HT-29 (cell line): Measurements from ENCODE around the gene SUSD6. TPM values are rescaled to one million over a fixed set of nuclear protein-coding genes. Genes with fewer than 3 reads are reported as not detected.

Experiments used
- DNase-seq: peaks from one replicate; pipeline ENCODE4 v3.0.0-alpha.2; 2015; ENCODE audit warnings: low spot score
- total RNA-seq: library from RNA; depleted of rRNA; stranded (reverse); fragments of >200 nt; shearing (Covaris generic); gene quantifications from 2 replicates; pipeline ENCODE4 v1.2.3, GENCODE V29; 2014

The SUSD6 gene
- total RNA-seq, 1 experiment from 2014 or later = 10.9 TPM

DNA sequence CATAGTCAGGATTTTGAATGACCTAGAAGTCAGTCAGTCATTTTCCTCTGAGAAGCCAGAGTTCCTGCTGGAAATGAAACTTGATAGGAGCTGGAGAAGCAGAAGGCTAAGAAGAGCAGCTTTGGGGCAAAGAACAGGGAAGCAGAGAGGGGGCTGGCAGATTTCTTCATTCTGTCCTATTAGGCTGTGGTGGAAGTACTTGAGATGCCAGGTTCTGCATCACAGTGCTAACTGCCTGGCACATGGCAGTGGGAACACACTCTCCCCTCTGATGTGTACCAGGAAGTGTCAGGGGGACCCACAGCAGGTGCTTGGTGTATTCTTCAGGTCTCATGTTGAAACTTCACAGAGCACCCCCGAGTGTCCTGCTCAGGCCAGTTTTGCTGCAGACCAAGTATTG, 61.0 kb downstream of the SUSD6 start:
- DNase-seq = no peak

DNA sequence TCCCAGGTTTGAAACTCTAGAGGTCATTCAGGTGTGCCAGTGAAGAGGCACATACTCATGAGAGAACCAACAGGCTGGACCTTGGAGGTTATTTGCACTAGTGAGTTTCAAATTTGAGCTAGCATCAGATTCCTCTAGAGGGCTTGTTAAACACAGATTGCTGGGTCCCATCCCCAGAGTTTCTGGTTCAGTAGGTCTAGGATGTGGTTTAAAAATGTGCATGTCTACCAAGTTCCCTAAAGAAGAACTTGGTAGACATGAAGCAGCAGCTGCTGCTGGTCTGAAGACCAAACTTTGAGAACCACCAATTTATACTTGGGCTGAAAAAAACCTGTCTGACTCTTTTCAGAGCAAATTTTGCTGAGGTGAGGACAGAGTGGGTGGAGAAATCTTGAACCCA, 61.7 kb downstream of the SUSD6 start:
- no peak for DNase-seq

DNA sequence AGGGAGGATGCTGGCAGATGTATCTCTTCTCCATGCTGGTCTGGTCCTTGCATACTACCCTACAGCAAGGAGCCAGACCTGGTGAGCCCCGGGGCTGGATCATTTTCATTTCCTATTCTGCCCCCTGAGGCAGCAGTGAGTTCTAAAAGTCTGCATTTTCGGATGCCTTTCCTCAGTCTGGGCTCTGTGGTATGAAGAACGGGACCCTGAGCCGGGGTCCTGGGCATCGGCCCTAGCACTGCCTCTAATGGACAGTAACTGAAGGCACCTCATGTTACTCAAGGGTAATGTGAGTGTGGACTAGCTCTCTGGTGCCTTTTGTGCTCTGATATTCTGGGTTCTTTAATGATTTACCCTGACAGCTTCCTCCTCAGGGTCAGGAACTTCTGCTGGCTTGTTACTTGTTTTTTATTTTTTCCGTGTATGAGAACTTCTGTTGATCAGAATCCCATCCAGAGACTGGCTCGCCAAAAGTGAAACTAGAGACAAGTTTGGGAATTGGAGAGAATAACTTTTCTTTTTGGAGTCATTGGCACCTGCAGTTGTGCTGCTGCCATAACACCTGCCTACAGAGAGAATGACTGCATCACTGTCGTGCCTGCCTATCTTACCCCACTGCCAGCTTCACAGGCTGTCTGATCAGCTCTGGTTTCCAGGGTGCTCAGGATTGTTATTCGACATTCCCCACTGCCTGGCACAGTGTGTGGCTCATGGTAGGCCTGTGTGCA, 62.3 kb downstream of the SUSD6 start:
- DNase-seq = peak; percentile 7

DNA sequence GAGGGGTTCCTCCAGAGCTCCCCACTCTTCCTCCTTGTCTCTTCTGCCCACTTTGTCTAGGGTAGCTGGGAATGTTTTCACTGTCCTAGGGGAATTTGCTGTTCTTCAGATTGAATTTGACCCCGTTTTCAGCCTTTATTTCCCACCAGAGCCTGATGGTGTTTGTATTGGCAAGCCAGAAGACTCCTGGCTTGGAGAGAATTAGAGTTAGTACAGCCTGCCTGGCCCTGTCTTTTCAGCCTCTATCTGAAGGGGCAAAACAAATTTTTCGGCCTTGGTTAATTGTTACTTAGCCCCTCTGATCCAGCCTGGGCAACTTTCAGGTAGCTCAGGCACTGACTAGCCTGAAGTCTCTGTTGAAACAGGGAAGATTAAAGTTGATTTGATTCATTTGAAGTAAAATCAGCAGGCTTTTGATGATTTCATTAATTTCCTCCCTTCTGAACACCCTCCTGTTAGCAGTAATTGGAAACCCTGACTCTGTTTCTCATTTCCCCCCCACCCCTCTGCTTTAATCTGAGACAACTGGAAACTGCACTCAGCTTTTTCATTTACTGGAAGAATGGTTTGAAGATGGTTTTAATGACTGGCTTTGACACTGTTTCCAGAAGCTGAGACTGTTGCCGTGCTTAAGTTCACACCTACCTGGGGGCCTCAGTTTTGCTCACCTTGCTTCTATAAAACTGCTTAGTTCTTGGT, 63.3 kb downstream of the SUSD6 start:
- no peak for DNase-seq

DNA sequence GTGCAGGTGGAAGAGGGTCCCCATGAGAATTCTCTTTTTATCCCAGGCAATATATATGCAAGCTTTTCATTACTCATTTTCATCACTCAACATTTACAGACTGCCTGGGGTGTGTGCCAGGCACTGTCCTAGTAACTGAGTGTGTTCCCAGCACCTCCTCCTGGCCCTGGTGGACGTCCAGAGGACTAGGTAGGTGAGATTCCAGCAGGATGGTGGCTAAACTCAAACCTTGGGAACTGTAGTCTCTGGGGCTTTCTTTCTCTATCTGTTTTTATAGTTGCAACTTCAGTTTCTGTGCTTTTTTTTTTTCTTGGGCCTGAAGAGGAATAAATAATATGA, 63.8 kb downstream of the SUSD6 start:
- no peak for DNase-seq

DNA sequence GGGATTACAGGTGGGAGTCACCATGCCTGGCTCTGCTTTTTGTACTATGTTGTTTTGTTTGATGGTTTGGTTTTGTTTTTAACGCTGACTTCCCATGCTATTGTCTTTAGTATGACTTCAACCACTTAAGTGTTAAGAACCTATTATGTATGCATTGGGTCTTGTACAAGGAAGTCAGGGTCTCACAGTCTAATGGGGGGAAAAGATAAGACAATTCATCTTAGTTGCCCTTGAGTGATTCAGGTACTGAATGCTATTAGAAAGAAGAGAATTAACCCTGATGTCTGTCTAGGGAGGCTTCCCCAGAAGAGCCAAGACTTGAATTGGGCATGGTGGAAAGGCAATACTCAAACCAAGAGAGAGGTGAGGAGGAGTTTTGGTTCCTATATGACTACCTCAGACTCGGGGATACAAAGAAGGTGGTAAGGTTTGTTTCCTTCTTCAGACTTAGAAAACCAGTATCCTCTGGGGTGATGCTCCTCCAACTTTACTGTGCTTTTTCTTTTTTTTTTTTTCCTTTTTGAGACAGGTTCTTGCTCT, 64.6 kb downstream of the SUSD6 start:
- no peak for DNase-seq

DNA sequence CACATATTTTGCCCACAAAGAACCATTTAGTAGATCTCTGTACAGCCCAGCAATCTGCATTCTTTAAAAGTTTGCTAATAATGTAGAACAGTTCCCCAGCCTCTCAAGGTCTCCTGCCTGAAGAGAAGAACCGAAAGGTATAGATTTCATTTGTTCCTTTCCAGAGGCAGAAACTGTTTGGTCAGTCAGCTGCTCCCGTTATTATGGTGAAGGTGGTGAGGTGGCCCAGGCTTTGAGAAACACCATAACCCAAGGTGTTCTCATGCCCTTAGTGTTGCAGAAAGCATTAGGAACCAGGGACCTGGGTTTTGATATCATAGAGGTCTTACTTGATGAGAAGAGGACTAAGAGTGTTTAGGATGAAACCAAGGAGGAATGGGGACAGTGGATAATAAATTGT, 65.3 kb downstream of the SUSD6 start:
- no peak for DNase-seq

DNA sequence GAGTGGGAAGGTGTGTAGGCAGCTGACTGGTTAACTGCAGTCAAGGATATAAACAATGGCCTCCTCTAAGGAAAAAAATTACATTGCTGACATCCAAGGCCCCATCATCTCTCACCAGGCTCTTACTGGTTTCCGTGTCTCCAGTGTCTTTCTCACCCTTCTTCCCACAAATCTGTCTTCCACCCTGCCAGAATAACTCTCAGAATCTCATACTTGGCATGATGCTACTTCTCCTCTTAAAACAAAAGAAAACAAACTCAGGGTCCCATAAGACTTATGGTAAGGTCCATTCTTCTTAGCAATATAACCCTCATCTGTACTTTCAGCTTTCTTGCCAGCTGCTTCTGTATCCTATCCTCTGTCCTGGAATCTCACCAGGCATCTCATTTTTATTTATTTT, 68.9 kb downstream of the SUSD6 start:
- DNase-seq = no peak

DNA sequence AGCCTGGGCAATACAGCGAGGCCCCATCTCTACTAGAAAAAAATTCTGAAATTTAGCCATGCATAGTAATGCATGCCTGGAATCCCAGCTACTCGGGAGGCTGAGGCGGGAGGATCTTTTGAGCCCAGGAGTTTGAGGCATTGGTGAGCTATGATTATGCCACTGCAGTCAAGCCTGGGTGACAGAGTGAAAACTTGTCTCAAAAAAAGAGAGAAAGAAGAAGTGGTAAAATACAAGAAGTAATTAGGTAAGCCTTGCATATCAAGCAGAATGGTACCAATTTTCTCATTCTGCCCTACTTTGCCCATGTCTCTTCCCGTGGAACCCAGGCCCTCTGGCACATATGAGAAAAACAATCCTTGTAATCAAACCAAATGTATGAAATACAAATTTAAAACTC, 70.7 kb downstream of the SUSD6 start:
- DNase-seq = no peak

DNA sequence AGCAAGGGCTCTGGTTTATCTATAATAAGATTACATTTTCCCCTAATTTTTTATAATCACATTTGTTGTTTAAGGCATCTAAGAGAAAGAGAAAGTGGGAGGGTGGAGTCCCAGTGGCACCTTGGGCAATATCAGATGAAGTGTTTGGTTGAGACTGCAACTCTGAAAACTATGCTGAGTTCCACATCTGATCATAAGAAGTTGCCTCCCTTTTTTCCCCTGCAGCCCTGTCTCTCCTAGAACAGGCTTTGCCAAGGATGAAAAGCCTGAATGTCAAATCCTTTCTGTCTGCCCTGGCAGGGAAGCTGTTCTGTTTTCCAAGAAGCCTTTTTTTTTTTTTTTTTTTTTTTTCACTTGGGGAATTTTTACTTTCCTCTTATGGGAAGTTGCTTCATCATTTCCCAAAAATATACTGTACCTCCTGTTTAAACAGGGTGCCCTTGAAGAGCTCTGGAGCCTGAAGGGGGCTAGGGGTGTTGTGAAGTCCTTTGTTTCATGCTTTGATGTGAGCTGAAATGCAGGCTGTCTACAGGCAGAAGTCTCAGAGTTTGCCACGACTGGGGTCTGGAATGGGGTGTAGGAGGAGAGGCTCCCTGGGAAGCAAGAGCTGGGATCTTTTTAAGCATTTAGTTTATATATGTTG, 71.3 kb downstream of the SUSD6 start:
- DNase-seq = no peak

DNA sequence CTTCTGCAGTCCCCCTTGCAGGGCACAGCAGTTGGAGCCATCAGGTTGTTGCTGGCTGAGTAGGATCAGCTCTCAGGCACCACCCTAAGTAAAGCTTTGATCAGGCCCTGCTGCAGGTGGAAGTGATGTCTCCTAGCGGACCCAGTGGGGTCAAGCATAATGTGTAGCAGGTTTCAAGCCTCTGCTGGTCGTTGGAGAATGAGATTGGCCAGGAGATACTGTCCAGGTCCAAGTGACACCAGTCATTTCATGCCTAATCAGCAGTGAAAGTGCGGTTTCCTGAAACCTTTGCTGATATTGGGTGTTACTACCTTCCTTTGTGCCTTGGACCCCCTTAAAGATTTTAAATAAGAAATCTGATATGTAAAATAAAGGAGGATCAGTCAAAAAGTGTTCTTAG, 72.6 kb downstream of the SUSD6 start:
- no peak for DNase-seq

DNA sequence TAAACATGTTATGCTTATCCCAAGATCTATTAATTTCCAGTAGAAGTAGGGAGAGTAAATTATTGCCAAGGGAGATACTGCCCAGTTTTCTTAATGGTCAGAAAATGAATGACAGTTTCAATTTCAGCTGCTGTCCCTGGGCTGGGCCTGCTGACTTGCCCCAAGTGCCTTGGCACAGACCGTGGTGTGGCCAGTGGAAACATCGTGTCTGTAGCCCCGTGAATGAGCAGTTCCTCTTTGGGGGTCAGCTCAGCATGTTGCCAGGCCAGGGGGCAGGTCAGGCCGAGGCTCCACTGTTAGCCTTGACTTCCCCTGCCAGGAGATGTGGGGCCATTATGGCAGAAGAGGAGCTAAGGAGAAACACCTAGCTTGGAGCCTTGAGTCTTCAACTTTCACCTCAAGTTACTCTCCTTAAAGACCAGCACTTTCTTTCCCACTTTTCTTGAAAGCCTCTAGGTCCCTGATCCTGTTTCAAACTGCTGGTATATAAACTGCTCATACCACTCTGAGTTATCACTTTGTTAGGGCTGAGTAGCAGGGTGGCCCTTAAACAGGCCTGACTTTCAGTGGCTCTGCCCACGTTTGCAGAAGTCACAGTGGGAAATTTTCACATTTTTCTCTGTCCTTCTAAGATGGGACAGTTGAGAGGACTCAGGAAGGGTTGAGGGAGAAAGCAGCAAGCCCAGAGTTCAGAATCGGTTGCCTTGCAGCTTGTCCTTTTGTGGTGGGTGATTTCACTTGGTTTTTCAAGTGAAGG, 73.2 kb downstream of the SUSD6 start:
- no peak for DNase-seq

DNA sequence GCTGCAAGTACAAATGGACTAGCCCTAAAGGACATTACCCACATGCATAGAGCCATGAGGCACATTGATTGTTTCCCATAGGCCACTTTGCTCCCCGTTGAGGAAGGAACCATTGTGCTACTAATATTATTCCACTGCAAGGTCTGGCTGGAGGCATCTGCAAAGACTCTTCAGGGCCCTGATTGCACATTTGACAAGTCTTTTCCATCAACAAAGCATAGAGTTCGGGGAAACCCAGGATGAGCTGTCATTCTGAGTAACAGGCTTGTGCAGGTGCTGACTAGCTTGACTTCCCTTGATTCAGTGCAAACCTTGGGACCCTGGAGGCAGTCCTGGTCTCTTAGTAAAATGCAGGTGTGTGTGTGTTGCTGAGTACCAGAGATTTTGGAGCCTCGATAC, 73.8 kb downstream of the SUSD6 start:
- DNase-seq = no peak

DNA sequence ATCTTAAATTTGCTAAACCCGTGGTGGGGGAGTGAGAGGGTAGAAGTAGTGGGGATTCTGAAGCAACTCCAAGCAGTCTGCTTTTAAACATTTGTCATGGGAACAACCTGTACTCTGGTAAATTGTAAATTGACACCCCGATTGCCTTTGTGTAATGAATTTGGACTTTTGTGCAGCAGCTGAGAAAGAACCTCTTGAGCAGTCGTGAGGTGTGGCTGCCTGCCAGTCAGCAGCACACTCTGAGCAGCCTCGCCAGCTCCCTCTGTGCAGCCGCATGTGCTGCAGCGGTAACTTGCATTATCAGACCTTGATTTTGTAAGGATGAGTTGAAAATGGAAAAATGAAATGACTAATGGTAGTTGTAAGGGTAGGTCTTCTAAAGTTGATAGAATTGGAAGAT, 74.3 kb downstream of the SUSD6 start:
- DNase-seq = no peak

DNA sequence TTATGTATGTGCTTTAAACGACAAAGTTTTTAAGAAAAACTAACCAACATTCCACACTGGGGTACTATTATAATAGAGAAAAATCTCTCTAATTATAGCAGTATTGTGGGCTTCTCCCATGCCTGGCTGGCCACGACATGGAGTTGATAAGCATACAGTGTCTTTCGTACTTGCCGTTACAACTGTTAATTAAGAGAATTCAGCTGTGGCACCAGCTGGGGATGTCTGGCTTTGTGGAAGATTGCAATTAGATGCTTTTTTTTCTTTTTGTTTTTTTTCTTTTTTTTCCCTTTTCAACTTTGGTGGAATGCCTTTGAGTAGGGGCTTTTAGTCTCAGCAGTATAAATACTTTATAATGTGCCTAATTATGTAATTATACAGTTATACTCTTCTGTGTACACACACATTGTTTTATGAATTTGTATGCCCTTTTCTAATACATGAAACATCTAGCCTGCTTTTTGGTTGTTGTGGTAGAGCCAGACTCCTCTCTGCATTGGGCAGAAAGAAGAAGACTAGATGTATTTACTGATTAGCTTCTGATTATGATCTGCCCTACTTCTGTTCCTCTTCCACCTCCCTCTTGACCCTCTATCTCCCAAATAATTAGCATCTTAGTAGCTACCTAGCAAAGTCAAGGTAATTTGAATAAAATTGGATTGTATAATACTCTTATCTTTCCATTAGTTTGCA, 76.4 kb downstream of the SUSD6 start:
- no peak for DNase-seq

DNA sequence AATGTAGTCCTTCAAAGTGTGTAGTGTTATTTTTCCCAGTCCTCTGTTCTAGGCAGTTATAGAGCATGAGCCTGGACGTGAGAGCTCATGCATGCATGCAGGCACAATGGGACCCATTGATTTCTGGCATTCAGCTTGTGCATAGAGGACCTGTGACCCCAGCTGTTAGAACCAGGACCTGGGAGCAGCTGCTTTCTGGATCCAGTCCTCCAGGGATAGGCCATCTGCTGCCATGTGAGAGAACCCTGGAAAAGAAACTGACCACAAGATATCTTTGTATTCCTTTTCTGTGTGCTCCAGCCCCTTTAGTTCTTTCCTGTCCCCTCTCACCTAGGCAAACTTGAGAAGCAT, 76.9 kb downstream of the SUSD6 start:
- no peak for DNase-seq

DNA sequence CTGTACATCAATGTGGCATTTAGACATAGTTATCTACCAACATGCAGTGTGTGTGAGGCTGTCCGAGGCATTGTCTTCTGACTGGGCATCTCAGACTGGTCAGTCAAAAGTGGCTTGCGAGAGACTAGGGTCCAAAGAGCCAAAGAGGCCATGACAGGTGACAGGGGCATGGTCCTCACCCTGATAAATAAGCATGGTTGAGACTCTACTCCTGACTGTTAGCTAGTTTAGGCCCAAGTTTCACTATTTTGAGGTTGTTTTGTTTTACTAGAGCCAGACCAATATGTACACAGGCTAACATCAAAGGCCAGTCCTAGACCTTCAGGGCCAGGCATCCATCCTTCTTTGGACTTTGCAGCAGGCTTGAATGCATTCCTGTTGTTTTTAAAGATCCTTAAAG, 78.6 kb downstream of the SUSD6 start:
- DNase-seq = no peak

DNA sequence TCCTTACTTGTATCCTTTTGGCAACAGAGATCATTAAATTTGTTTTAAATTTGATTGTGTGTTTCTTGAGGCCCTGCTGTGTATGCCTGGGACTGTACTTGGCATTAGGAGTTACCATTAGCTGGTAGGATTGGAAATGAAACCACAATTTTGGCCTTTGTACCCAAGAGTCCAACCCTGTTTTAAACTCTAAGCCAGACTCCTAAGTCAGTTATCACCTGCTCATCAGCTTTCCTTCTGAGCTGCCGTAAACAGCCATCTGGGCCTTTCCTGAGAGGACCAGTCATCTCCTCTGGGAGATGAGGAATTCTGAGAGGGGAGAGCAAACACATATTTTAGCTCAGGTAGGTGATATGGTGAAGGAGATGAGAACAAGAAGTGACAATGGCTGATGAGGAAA, 81.2 kb downstream of the SUSD6 start:
- DNase-seq = no peak

DNA sequence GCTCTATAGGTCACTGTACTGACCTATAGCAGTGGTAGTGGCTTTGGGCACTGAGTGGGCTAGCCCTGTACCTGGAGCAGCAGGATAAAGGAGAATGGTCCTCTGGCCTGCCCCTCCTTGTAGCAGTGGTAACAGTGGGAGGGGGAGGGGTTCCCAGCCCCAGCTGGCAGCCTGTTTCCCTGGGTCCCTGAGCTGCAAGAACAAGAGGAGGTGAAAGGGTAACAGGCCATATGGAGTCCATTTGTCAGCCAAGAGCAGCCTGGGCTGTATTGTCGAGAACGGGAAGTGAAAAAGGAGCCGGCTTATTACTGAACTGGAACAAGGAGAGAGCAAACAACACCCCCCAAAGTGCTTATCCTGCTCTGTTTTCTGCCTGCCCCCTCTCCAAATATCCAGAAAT, 81.7 kb downstream of the SUSD6 start:
- DNase-seq = no peak

DNA sequence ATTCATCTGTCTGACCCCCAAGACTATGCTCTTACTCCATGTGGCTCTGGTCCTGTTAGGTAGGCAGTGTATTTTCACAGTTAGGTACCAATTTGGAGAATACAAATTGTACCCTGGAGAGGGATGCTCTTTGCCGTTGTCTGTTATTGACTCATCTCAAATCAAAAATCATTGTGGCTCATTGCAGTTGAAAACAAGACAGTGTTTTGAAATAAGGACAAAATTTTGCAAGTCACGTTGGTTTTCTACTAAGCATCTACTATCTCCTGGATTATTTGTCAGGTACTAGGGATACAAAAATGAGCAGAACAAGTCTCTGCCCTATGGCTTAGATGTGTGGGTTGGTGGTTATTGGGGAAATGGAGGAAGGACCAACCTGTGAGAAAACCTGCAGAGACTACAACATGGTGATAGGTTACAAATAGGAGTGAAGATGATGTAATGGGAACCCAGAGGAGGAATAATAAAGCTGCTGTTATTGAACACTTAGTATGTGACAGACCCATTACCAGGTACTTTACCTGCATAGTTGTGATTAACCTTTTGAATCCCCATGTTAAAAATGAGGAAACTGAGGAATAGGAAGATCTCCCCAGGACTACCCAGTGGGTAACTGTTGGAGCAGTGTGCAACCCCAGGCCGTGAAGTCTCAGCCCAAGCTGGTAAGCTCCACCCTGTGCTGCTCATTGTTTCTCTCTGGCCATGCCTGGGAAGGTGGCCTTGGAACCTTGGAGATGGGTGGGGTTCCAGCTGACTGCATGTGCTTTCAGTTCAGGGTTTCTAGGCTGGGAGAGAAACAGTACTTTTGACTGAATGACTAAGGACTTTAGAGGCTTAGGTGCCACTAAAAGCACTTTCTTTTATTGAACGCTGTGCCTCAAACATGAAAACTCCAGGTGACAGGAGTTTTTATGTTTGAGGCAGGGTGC, 82.7 kb downstream of the SUSD6 start:
- peak; percentile 65 for DNase-seq
